NT2/D1 (cell line): Measurements from ENCODE around the gene MYO5C.

Source experiments
- SUZ12 ChIP-seq: IDR thresholded peaks from 2 replicates; pipeline ENCODE4 v1.6.1; 2011; ENCODE audit not compliant: insufficient read length, insufficient read depth; ENCODE audit errors: extremely low read depth
- YY1 ChIP-seq: IDR thresholded peaks from 2 replicates; pipeline ENCODE4 v1.6.1; 2011; ENCODE audit not compliant: insufficient read length, insufficient read depth
- ZNF274 ChIP-seq: IDR thresholded peaks from 2 replicates; pipeline ENCODE4 v1.6.1; 2011; ENCODE audit warnings: mild to moderate bottlenecking, low read depth, low read length

- TF ChIP-seq ZNF274 (no peak), YY1 (no peak), SUZ12 (no peak)
Observed at GRCh38 chr15:52218816-52219215, 76.8 kb downstream of the MYO5C start.
